Left lung (tissue), 10 donors: Measurements from ENCODE around the gene SLCO2B1. TPM values are rescaled to one million over a fixed set of nuclear protein-coding genes. Genes with fewer than 3 reads are reported as not detected.

Experiments used
- ATAC-seq: fragments of 200-7000 bp; cut with Tn5 transposase; one replicate; pipeline ENCODE4 v1.9.1; 2020; ENCODE audit warnings: moderate library complexity
- DNase-seq, 4 donors: peaks; one replicate each; pipeline ENCODE4 v3.0.0-alpha.2; 2013 to 2020
- H3K27ac ChIP-seq, 2 donors: fragments of 200-600 bp; sonication (generic) in 1 of 2; one replicate each; pipeline versions ENCODE4 v1.5.0 to v1.8.0; 2020 to 2021
- H3K27me3 ChIP-seq, 2 donors: fragments of 200-600 bp; sonication (generic) in 1 of 2; one replicate each; pipeline versions ENCODE4 v1.5.0 to v1.8.0; 2020 to 2021
- H3K36me3 ChIP-seq, 2 donors: fragments of 200-600 bp; sonication (generic) in 1 of 2; one replicate each; pipeline versions ENCODE4 v1.5.0 to v1.8.0; 2020 to 2021
- H3K4me1 ChIP-seq, 2 donors: fragments of 200-600 bp; one replicate each; pipeline ENCODE4 v1.8.0; 2021
- H3K4me3 ChIP-seq, 2 donors: fragments of 200-600 bp; sonication (generic) in 1 of 2; one replicate each; pipeline versions ENCODE4 v1.5.0 to v1.8.0; 2020 to 2021; ENCODE audit warnings: mild to moderate bottlenecking in 1 of 2
- H3K9me3 ChIP-seq, 2 donors: fragments of 200-600 bp; sonication (generic) in 1 of 2; one replicate each; pipeline versions ENCODE4 v1.5.0 to v1.8.0; 2020 to 2021
- intact Hi-C, 2 donors: fragments of 100-400 bp; cut with DNase I; formaldehyde crosslinking; loops; one replicate each; pipeline versions ENCODE4 v1.11.2 to v1.14.2; 2022
- polyA plus RNA-seq, 6 donors: library from polyadenylated mRNA; unstranded; fragments of 120-200 nt; gene quantifications; one replicate each; pipeline ENCODE4 v1.2.1, GENCODE V29; 2013; ENCODE audit not compliant: insufficient read length in 6 of 6
- total RNA-seq, 2 donors: library from RNA; stranded (reverse); fragmentation: NEBNext Ultra II Directional; extraction: Animal tissue kit (Norgen Biotek cat#: 25700); gene quantifications; one replicate each; pipeline ENCODE4 v1.2.1, GENCODE V29; 2021
- TF ChIP-seq, protein P1 (sequence below), 2 donors: fragments of 200-600 bp; sonication (generic) in 1 of 2; IDR thresholded peaks; one replicate each; pipeline versions ENCODE4 v1.5.0 to v1.8.0; 2021; ENCODE audit warnings: antibody characterized with exemption in 2 of 2
- donor health status: DM: no; HTN: yes; CAD: no.
- donor health status: DM: no; HTN: no; CAD: no.

The SLCO2B1 gene
- total and polyA plus RNA-seq, 8 donors, result 20.5 to 220 (median 27.9) TPM

GRCh38 chr11:75169101-75169885 is 18.4 kb downstream of the SLCO2B1 start:
- H3K4me1 ChIP-seq, result peaks cover 3 to 14% of the 10 kb centered on the region in 2 donors
- H3K36me3 ChIP-seq, result peaks cover 0 to 70% of the 10 kb centered on the region in 2 donors
- ATAC-seq, result no peak
- DNase-seq, result no peak
- no peak overlapping the region for H3K27ac ChIP-seq
- no peak overlapping the region for H3K4me3 ChIP-seq
- H3K27me3 ChIP-seq, result no peaks in the 10 kb centered on the region
- TF ChIP-seq, protein P1, sequence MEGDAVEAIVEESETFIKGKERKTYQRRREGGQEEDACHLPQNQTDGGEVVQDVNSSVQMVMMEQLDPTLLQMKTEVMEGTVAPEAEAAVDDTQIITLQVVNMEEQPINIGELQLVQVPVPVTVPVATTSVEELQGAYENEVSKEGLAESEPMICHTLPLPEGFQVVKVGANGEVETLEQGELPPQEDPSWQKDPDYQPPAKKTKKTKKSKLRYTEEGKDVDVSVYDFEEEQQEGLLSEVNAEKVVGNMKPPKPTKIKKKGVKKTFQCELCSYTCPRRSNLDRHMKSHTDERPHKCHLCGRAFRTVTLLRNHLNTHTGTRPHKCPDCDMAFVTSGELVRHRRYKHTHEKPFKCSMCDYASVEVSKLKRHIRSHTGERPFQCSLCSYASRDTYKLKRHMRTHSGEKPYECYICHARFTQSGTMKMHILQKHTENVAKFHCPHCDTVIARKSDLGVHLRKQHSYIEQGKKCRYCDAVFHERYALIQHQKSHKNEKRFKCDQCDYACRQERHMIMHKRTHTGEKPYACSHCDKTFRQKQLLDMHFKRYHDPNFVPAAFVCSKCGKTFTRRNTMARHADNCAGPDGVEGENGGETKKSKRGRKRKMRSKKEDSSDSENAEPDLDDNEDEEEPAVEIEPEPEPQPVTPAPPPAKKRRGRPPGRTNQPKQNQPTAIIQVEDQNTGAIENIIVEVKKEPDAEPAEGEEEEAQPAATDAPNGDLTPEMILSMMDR (IDR thresholded peaks at IDR 0.05), result no peak
- no peaks in the 10 kb centered on the region for H3K9me3 ChIP-seq
- intact Hi-C loops, result no loop called here

DNA sequence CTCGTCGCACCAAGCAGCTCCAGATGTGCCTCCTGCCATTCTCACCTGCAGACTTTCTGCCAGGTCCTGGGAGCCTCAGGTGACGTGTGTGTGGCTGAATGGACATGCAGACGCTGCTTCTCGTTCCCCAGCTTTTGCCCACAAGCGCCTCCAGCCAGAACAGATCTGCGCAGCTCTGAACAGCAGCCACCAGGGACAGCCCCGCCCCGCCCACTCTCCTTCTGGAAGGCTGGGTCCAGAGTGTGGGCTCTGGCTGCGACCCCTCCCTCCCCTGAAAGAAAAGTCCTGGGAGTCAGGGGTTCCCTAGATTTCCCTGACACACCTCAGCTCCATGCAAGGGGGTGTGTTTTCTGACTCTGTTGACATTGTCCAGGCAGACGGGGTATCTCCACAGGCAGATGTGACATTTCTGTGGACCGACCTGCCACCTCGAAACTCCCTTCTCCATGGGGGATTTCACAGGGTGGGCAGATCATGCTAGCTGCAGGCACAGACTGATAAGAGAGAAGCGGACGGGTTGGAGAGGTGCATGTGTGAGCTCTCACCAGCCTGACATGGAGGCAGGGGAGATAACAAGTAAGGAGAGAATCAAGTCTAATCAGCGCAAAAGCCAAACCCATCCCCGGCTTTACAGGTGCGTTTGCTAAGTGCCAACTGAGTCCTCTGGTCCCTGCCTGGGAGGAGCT is 19.8 kb downstream of the SLCO2B1 start:
- Histone ChIP-seq H3K4me1 (peaks cover 0 to 28% of the 10 kb centered on the region in 2 donors), H3K4me3 (no peak overlapping the region), H3K9me3 (no peaks in the 10 kb centered on the region), H3K27me3 (no peaks in the 10 kb centered on the region), H3K36me3 (peaks cover 0 to 63% of the 10 kb centered on the region in 2 donors), H3K27ac (no peak overlapping the region)
- ATAC-seq, result no peak
- intact Hi-C loops, result no loop called here
- DNase-seq, result no peak
- TF ChIP-seq, protein P1 (IDR thresholded peaks at IDR 0.05), result no peak

- H3K36me3 ChIP-seq, result peaks cover 0 to 60% of the 10 kb centered on the region in 2 donors
- ATAC-seq, result no peak
- no peak for DNase-seq
- TF ChIP-seq, protein P1 (IDR thresholded peaks at IDR 0.05), result no peak
- H3K4me1 ChIP-seq, result peaks cover 0 to 41% of the 10 kb centered on the region in 2 donors
- no peaks in the 10 kb centered on the region for H3K27me3 ChIP-seq
- intact Hi-C loops, result no loop called here
- no peaks in the 10 kb centered on the region for H3K9me3 ChIP-seq
- H3K4me3 ChIP-seq, result no peak overlapping the region
- peak overlapping the region in 1 of 2 donors; percentile 80 for H3K27ac ChIP-seq
These were observed 22.4 kb downstream of the SLCO2B1 start for GRCh38 chr11:75173336-75173735.

DNA sequence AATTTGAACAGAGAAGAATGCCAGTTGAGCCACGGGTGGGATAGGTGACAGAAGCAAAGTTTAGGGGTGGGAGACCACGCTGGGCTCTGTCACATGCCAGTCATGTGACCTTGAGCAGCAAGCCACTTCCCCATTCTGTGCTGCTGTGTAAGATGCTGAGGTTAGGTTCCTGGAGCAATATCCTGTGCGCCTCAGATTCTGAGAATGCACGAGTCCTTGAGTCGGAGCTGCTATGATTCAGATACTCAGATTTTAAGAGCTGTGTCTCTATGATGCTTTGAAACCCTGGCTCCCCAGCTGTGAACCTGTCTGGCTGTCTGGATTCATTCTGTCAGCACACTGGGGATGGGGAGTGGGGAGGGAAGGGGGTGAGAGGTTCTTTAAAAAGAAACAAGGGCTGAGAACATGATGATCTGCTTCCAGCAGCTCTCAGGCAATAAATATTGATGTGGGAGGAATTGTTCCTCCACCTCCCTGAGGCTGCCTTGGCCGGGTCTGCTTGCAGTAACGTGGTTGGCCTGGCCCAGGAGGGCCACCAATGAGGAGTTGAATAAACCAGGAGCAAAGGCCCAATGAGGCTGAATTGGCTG is 24.0 kb downstream of the SLCO2B1 start:
- Histone ChIP-seq H3K9me3 (no peaks in the 10 kb centered on the region), H3K27me3 (no peaks in the 10 kb centered on the region), H3K4me3 (no peak overlapping the region), H3K36me3 (peaks cover 0 to 46% of the 10 kb centered on the region in 2 donors), H3K27ac (peak overlapping the region; percentile 51 to 80), H3K4me1 (peaks cover 0 to 47% of the 10 kb centered on the region in 2 donors)
- intact Hi-C loops, result no loop called here
- DNase-seq (peak in 1 of 4 donors; percentile 75), ATAC-seq (peak; percentile 81)
- TF ChIP-seq, protein P1 (IDR thresholded peaks at IDR 0.05), result no peak

- ATAC-seq, result peak; percentile 36
- H3K27ac ChIP-seq, result peak overlapping the region; percentile 46 to 76
- intact Hi-C loops, result no loop called here
These were observed 31.8 kb downstream of the SLCO2B1 start for GRCh38 chr11:75182664-75183063.

More at GRCh38 chr11:75182664-75183063, 31.8 kb downstream of the SLCO2B1 start:
- DNase-seq, result no peak
- peaks cover 5 to 52% of the 10 kb centered on the region in 2 donors for H3K4me1 ChIP-seq
- H3K27me3 ChIP-seq, result no peaks in the 10 kb centered on the region
- TF ChIP-seq, protein P1 (IDR thresholded peaks at IDR 0.05), result no peak
- H3K36me3 ChIP-seq, result no peaks in the 10 kb centered on the region
- no peak overlapping the region for H3K4me3 ChIP-seq
- H3K9me3 ChIP-seq, result no peaks in the 10 kb centered on the region
